Cardiac muscle cell (in vitro differentiated cells and primary cell): Measurements from ENCODE around the gene IGFL4. TPM values are rescaled to one million over a fixed set of nuclear protein-coding genes. Genes with fewer than 3 reads are reported as not detected.
A peak's percentile ranks its signal among the peaks of the same experiment; 100 is the strongest.

Experiments used
- DNase-seq, 2 donors: peaks; one replicate each; pipeline versions ENCODE4 v3.0.0 to v3.0.0-alpha.2; 2010 to 2017; ENCODE audit warnings: low read depth in 1 of 2, low spot score in 1 of 2
- H3K27ac ChIP-seq: fragments of 200-600 bp; sonication (generic); 2 replicates; pipeline ENCODE4 v1.5.1; 2016
- H3K27me3 ChIP-seq: fragments of 200-600 bp; sonication (generic); 2 replicates; pipeline ENCODE4 v1.6.0; 2016; ENCODE audit warnings: control low read depth
- H3K36me3 ChIP-seq: fragments of 200-600 bp; sonication (generic); 2 replicates; pipeline ENCODE4 v1.5.1; 2016; ENCODE audit warnings: control low read depth
- H3K4me1 ChIP-seq: fragments of 200-600 bp; sonication (generic); 2 replicates; pipeline ENCODE4 v1.8.1; 2017; ENCODE audit warnings: low read depth, mild to moderate bottlenecking, mixed run types
- H3K4me3 ChIP-seq: fragments of 200-600 bp; sonication (generic); 2 replicates; pipeline ENCODE4 v1.5.1; 2016; ENCODE audit warnings: mild to moderate bottlenecking
- H3K9me3 ChIP-seq: fragments of 200-600 bp; sonication (generic); 2 replicates; pipeline ENCODE4 v1.5.1; 2017; ENCODE audit warnings: low read depth, mild to moderate bottlenecking, control low read depth
- CTCF ChIP-seq: IDR thresholded peaks from 2 replicates; pipeline ENCODE4 v1.5.1; 2012; ENCODE audit warnings: low read depth, mild to moderate bottlenecking, low read length
- polyA plus RNA-seq: library from polyadenylated mRNA; unstranded; fragments of >200 nt; fragmentation: Nextera tagmentation; extraction: Ambion mirVana; gene quantifications from 2 replicates; pipeline ENCODE4 v1.2.1, GENCODE V29; 2016
- total RNA-seq: library from RNA; depleted of rRNA; stranded (reverse); fragments of >200 nt; gene quantifications from 2 replicates; pipeline ENCODE4 v1.2.3, GENCODE V29; 2016

The IGFL4 gene
- total and polyA plus RNA-seq, 2 experiments from 2014 or later, result 0.21 to 0.67 TPM

- DNase-seq, result no peak
- Histone ChIP-seq H3K9me3 (no peaks in the 10 kb centered on the region), H3K4me1 (no peaks in the 10 kb centered on the region), H3K27me3 (peaks cover 24% of the 10 kb centered on the region), H3K4me3 (no peak overlapping the region), H3K36me3 (no peaks in the 10 kb centered on the region), H3K27ac (no peak overlapping the region)
- TF ChIP-seq CTCF, result no peak
Measured at GRCh38 chr19:46019270-46019669, 21.5 kb downstream of the IGFL4 start.

GRCh38 chr19:46018729-46019251, 22.0 kb downstream of the IGFL4 start:
- H3K27me3 ChIP-seq, result peaks cover 29% of the 10 kb centered on the region
- no peaks in the 10 kb centered on the region for H3K4me1 ChIP-seq
- no peak overlapping the region for H3K4me3 ChIP-seq
- H3K36me3 ChIP-seq, result no peaks in the 10 kb centered on the region
- no peak overlapping the region for H3K27ac ChIP-seq
- no peak for DNase-seq
- H3K9me3 ChIP-seq, result no peaks in the 10 kb centered on the region
- no peak for TF ChIP-seq CTCF

- H3K9me3 ChIP-seq, result no peaks in the 10 kb centered on the region
- H3K36me3 ChIP-seq, result no peaks in the 10 kb centered on the region
- no peak overlapping the region for H3K27ac ChIP-seq
- H3K4me1 ChIP-seq, result no peaks in the 10 kb centered on the region
- no peak for TF ChIP-seq CTCF
- DNase-seq, result no peak
- peaks cover 36% of the 10 kb centered on the region for H3K27me3 ChIP-seq
- no peak overlapping the region for H3K4me3 ChIP-seq
Measured at GRCh38 chr19:46017874-46018675, 22.7 kb downstream of the IGFL4 start.

GRCh38 chr19:46017095-46017429, 23.7 kb downstream of the IGFL4 start:
- no peaks in the 10 kb centered on the region for H3K9me3 ChIP-seq
- no peaks in the 10 kb centered on the region for H3K4me1 ChIP-seq
- no peak overlapping the region for H3K4me3 ChIP-seq
- peaks cover 36% of the 10 kb centered on the region for H3K27me3 ChIP-seq
- no peak for TF ChIP-seq CTCF
- DNase-seq, result no peak
- H3K27ac ChIP-seq, result no peak overlapping the region
- H3K36me3 ChIP-seq, result no peaks in the 10 kb centered on the region

GRCh38 chr19:46016426-46017094, 24.2 kb downstream of the IGFL4 start:
- H3K27ac ChIP-seq, result no peak overlapping the region
- H3K27me3 ChIP-seq, result peaks cover 36% of the 10 kb centered on the region
- peak; percentile 72 for TF ChIP-seq CTCF

More at GRCh38 chr19:46016426-46017094, 24.2 kb downstream of the IGFL4 start:
- no peaks in the 10 kb centered on the region for H3K4me1 ChIP-seq
- peak overlapping the region; percentile 50 for H3K4me3 ChIP-seq
- H3K9me3 ChIP-seq, result no peaks in the 10 kb centered on the region
- no peaks in the 10 kb centered on the region for H3K36me3 ChIP-seq
- DNase-seq, result peak; percentile 83 to 92
